ENCODE results near the gene A1BG.

DNA sequence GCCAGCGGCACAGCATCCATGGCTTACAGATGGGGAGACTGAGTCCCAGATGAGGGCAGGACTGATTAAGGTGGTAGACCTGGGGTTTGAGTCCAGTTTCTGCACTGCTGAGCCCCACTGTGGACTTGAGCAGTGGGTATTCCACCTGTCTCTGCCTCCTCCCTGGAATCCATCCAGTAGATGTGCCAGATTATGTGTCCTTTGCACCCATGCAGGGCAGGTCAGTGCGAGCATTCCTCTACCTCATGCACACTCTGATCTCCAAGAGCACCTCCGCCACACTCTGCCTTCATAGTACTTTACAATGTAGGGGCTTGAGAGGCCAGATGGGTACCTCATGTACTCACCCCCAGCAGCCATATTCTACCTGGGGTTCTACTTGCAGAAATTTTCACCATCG is 16.5 kb downstream of the A1BG start:
- TF ChIP-seq ZFX (IDR thresholded peaks at IDR 0.05), result no peak
- TF ChIP-seq, protein P1, sequence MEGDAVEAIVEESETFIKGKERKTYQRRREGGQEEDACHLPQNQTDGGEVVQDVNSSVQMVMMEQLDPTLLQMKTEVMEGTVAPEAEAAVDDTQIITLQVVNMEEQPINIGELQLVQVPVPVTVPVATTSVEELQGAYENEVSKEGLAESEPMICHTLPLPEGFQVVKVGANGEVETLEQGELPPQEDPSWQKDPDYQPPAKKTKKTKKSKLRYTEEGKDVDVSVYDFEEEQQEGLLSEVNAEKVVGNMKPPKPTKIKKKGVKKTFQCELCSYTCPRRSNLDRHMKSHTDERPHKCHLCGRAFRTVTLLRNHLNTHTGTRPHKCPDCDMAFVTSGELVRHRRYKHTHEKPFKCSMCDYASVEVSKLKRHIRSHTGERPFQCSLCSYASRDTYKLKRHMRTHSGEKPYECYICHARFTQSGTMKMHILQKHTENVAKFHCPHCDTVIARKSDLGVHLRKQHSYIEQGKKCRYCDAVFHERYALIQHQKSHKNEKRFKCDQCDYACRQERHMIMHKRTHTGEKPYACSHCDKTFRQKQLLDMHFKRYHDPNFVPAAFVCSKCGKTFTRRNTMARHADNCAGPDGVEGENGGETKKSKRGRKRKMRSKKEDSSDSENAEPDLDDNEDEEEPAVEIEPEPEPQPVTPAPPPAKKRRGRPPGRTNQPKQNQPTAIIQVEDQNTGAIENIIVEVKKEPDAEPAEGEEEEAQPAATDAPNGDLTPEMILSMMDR (conservative IDR thresholded peaks at IDR 0.05), result no peak
